Suprapubic skin (tissue), 3 donors: ENCODE measurements around the gene ACBD6.

Source experiments
- CTCF ChIP-seq, 2 donors: fragments of 200-600 bp in 1 of 2; fragments of 450-650 bp in 1 of 2; sonication (generic) in 1 of 2; IDR thresholded peaks; one replicate each; pipeline ENCODE4 v1.5.1; 2016 to 2019; ENCODE audit warnings: antibody characterized with exemption in 2 of 2, mild to moderate bottlenecking in 1 of 2, moderate library complexity in 1 of 2
- EP300 ChIP-seq: sonication (generic); formaldehyde crosslinking; IDR thresholded peaks from one replicate; pipeline ENCODE4 v1.6.1; 2017; ENCODE audit warnings: antibody characterized with exemption
- POLR2A ChIP-seq, 2 donors: fragments of 450-650 bp; IDR thresholded peaks; one replicate each; pipeline ENCODE4 v1.6.1; 2017; ENCODE audit warnings: antibody characterized with exemption in 2 of 2, mild to moderate bottlenecking in 2 of 2, moderate library complexity in 2 of 2

DNA sequence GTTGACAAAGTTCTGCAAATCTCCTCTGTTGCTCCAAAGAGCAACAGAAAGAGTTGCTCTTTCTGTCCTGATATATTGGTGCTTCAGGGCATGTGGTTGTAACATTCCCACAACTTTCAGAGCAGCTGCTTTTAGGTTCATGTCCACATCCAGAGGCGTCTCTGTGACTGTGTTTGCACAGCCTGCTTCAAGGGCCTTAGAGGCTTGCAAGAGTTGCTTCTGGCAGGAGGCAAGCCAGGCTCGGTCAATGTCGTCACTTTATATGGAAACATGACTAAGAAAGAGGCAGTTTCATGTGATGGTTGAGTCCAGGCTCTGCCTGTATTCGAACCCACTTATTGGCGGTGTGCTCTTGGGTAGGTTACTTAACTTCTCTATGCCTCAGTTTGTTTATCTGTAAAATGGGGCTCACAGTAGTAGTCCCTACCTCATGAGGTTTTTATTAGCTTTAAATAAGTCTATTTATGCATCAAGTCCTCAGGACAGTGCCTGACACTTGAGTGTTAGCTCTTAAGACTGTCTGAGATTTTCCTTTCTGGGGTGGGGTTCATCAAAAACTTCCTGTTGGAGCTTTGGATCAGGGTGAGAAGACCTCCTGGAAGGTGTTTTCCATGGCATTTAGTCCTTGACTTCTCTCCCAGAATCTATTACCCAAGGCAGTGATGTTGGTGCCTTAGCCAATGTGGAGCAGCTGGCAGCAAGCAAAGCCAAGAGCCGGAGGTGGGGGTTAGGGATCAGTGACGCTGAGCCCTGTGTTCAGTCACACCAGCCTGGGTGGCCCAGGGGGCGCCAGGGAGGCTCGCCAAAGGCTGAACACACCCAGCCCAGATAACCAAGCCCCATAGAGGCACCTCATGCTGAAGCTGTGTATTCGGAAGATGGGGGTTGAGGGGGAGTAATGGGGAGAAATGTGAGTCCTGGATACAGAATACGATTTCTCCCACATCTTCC is 253.4 kb downstream of the ACBD6 start:
- TF ChIP-seq CTCF (IDR thresholded peaks at IDR 0.05) (no peak), POLR2A (IDR thresholded peaks at IDR 0.05) (no peak), EP300 (no peak)
